HepG2 (cell line): Measurements from ENCODE around the gene NUDT22. TPM values are rescaled to one million over a fixed set of nuclear protein-coding genes. Genes with fewer than 3 reads are reported as not detected.

Source experiments
- CCAR2 ChIP-seq: fragments of 200-400 bp; formaldehyde crosslinking; optimal IDR thresholded peaks from 2 replicates; pipeline ENCODE3; 2018; ENCODE audit warnings: low read depth, mild to moderate bottlenecking, low read length, moderate library complexity
- MAF1 ChIP-seq: sonication (generic); formaldehyde crosslinking; IDR thresholded peaks from 2 replicates; pipeline ENCODE4 v1.5.0; 2020; ENCODE audit warnings: missing genetic modification reagents, borderline replicate concordance
- MYC ChIP-seq: sonication (generic); formaldehyde crosslinking; IDR thresholded peaks from 2 replicates; pipeline ENCODE4 v1.9.0; 2021; ENCODE audit warnings: missing genetic modification reagents, borderline replicate concordance
- NONO ChIP-seq, 2 experiments: fragments of 450-650 bp in 1 of 2; sonication (generic) in 1 of 2; formaldehyde crosslinking in 1 of 2; IDR thresholded peaks in 1 of 2; conservative IDR thresholded peaks in 1 of 2; 2 replicates each; pipeline versions ENCODE4 v1.6.1 to v1.8.0; 2017 to 2022; ENCODE audit warnings: mild to moderate bottlenecking in 1 of 2, missing genetic modification reagents in 1 of 2, moderate library complexity in 1 of 2
- PRMT3 ChIP-seq: sonication (generic); formaldehyde crosslinking; IDR thresholded peaks from 2 replicates; pipeline ENCODE4 v1.8.1; 2022; ENCODE audit warnings: low read depth, mild to moderate bottlenecking, moderate library complexity, missing genetic modification reagents, borderline replicate concordance
- SMARCC2 ChIP-seq: fragments of 450-650 bp; IDR thresholded peaks from 2 replicates; pipeline ENCODE4 v1.6.1; 2017; ENCODE audit warnings: antibody characterized with exemption, mild to moderate bottlenecking
- SSRP1 ChIP-seq: IDR thresholded peaks from 2 replicates; pipeline ENCODE4 v1.6.1; 2016; ENCODE audit warnings: control low read depth
- TGIF2 ChIP-seq: IDR thresholded peaks from 2 replicates; pipeline ENCODE4 v1.6.1; 2016; ENCODE audit warnings: control low read depth, missing compliant biosample characterization
- ZNF607 ChIP-seq: sonication (generic); formaldehyde crosslinking; IDR thresholded peaks from 2 replicates; pipeline ENCODE4 v1.5.1; 2020; ENCODE audit warnings: missing genetic modification reagents, mild to moderate bottlenecking, borderline replicate concordance
- ZNF83 ChIP-seq: sonication (generic); formaldehyde crosslinking; IDR thresholded peaks from 2 replicates; pipeline ENCODE4 v1.4.0; 2020; ENCODE audit warnings: missing genetic modification reagents, mild to moderate bottlenecking, borderline replicate concordance
- polyA plus RNA-seq, 8 experiments: library from polyadenylated mRNA; depleted of rRNA in 3 of 8; stranded (reverse) in 7 of 8; unstranded in 1 of 8; fragments of >200 nt; fragmentation: Illumina TruSeq in 4 of 8; extraction: Trizol in 4 of 8; gene quantifications; 2 replicates each; pipeline versions ENCODE4 v1.2.1 to v1.2.3, GENCODE V29; 2011 to 2016; ENCODE audit warnings: low read depth in 4 of 8, missing spikeins in 1 of 8, mixed read lengths in 1 of 8; ENCODE audit not compliant: insufficient read depth in 1 of 8
- total RNA-seq, 5 experiments: library from RNA; depleted of rRNA; stranded (reverse); fragments of >200 nt; fragmentation: Illumina TruSeq; extraction: Trizol; gene quantifications; 2 replicates each; pipeline ENCODE4 v1.2.3, GENCODE V29; 2016; ENCODE audit warnings: low read depth in 1 of 5
- TF ChIP-seq, protein P1 (sequence below): sonication (generic); formaldehyde crosslinking; IDR thresholded peaks from 2 replicates; pipeline ENCODE4 v1.5.1; 2020; ENCODE audit warnings: missing genetic modification reagents, mild to moderate bottlenecking, borderline replicate concordance
- TF ChIP-seq, protein P2 (sequence below): sonication (generic); formaldehyde crosslinking; conservative IDR thresholded peaks from 2 replicates; pipeline ENCODE4 v1.5.0; 2020; ENCODE audit warnings: missing genetic modification reagents
- TF ChIP-seq, protein P3 (sequence below): sonication (generic); formaldehyde crosslinking; IDR thresholded peaks from 2 replicates; pipeline ENCODE4 v1.4.0; 2020; ENCODE audit warnings: missing genetic modification reagents
- TF ChIP-seq, protein P4 (sequence below): sonication (generic); formaldehyde crosslinking; IDR thresholded peaks from 2 replicates; pipeline ENCODE4 v1.4.0; 2020; ENCODE audit warnings: missing genetic modification reagents
- TF ChIP-seq, protein P5 (sequence below): sonication (generic); formaldehyde crosslinking; IDR thresholded peaks from 2 replicates; pipeline ENCODE4 v1.8.0; 2022; ENCODE audit warnings: missing genetic modification reagents, mild to moderate bottlenecking, inconsistent platforms, borderline replicate concordance

The NUDT22 gene
- total and polyA plus RNA-seq, 2 of the 13 experiments (the other 11 are each of a cell fraction or from before 2014, with no cell fraction given), result 33.5 to 39.8 TPM

DNA sequence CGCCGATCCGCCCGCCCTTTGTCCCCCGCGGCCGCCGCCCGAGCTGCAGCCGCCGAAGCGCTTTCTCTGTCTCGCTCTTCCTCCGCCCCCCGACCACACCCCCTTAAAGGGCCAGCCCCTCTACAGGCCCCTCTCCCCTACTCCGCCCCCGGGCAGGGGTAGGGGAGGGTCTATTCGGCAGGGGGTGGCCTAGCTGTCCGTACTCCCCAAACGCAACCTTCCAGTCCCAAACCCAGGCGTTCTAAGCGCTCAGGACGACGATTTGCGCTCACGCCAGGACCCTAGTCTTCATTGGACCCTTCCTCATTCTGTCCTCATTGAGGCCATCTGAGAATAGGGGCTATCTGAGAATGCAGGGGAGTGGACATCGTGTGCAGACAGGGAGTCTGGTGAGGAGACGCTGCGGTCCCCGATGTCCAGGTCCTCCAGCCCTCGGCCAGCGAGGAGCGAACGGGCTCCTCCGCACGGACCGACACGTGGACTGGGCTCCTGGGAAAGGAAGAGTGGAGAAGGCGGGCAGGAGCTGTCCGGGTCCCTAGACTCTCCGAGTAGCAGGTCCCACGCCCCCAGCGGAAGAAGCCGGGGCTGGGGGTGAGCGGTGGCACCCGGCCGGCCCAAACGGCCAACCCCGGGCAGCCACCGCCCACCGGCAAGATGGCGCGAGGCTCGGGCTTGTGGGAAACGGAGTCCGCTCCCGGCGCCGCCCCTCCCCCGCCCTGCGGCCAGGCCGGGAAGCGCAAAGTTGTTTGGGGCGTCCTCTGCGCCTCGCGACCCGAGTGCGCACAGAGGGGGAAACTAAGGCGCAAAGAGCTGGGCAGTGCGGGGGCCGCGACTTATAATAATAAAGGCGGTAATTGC, 21.0 kb downstream of the NUDT22 start, which contains the start of gene PPP1R14B (continued):
- TF ChIP-seq, protein P1, sequence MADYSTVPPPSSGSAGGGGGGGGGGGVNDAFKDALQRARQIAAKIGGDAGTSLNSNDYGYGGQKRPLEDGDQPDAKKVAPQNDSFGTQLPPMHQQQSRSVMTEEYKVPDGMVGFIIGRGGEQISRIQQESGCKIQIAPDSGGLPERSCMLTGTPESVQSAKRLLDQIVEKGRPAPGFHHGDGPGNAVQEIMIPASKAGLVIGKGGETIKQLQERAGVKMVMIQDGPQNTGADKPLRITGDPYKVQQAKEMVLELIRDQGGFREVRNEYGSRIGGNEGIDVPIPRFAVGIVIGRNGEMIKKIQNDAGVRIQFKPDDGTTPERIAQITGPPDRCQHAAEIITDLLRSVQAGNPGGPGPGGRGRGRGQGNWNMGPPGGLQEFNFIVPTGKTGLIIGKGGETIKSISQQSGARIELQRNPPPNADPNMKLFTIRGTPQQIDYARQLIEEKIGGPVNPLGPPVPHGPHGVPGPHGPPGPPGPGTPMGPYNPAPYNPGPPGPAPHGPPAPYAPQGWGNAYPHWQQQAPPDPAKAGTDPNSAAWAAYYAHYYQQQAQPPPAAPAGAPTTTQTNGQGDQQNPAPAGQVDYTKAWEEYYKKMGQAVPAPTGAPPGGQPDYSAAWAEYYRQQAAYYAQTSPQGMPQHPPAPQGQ (CRISPR knock-in tag), result no peak
- TF ChIP-seq PRMT3 (CRISPR knock-in tag) (no peak), TGIF2 (CRISPR knock-in tag) (no peak), SMARCC2 (no peak), NONO (IDR thresholded peaks at IDR 0.05) (no peak), NONO (CRISPR knock-in tag; conservative IDR thresholded peaks at IDR 0.05) (no peak; the same call in 1 of the 2 replicates), ZNF83 (CRISPR knock-in tag) (no peak; the same call in 1 of the 2 replicates), MAF1 (no peak), SSRP1 (peak; percentile 85; the same call in 1 of the 2 replicates), ZNF607 (CRISPR knock-in tag) (peak; percentile 57; the same call in 1 of the 2 replicates), MYC (CRISPR knock-in tag) (peak; percentile 87), CCAR2 (no peak)
- TF ChIP-seq, protein P2, sequence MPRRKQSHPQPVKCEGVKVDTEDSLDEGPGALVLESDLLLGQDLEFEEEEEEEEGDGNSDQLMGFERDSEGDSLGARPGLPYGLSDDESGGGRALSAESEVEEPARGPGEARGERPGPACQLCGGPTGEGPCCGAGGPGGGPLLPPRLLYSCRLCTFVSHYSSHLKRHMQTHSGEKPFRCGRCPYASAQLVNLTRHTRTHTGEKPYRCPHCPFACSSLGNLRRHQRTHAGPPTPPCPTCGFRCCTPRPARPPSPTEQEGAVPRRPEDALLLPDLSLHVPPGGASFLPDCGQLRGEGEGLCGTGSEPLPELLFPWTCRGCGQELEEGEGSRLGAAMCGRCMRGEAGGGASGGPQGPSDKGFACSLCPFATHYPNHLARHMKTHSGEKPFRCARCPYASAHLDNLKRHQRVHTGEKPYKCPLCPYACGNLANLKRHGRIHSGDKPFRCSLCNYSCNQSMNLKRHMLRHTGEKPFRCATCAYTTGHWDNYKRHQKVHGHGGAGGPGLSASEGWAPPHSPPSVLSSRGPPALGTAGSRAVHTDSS, result no peak
- TF ChIP-seq, protein P3, sequence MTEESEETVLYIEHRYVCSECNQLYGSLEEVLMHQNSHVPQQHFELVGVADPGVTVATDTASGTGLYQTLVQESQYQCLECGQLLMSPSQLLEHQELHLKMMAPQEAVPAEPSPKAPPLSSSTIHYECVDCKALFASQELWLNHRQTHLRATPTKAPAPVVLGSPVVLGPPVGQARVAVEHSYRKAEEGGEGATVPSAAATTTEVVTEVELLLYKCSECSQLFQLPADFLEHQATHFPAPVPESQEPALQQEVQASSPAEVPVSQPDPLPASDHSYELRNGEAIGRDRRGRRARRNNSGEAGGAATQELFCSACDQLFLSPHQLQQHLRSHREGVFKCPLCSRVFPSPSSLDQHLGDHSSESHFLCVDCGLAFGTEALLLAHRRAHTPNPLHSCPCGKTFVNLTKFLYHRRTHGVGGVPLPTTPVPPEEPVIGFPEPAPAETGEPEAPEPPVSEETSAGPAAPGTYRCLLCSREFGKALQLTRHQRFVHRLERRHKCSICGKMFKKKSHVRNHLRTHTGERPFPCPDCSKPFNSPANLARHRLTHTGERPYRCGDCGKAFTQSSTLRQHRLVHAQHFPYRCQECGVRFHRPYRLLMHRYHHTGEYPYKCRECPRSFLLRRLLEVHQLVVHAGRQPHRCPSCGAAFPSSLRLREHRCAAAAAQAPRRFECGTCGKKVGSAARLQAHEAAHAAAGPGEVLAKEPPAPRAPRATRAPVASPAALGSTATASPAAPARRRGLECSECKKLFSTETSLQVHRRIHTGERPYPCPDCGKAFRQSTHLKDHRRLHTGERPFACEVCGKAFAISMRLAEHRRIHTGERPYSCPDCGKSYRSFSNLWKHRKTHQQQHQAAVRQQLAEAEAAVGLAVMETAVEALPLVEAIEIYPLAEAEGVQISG (CRISPR knock-in tag), result peak; percentile 92
- TF ChIP-seq, protein P4, sequence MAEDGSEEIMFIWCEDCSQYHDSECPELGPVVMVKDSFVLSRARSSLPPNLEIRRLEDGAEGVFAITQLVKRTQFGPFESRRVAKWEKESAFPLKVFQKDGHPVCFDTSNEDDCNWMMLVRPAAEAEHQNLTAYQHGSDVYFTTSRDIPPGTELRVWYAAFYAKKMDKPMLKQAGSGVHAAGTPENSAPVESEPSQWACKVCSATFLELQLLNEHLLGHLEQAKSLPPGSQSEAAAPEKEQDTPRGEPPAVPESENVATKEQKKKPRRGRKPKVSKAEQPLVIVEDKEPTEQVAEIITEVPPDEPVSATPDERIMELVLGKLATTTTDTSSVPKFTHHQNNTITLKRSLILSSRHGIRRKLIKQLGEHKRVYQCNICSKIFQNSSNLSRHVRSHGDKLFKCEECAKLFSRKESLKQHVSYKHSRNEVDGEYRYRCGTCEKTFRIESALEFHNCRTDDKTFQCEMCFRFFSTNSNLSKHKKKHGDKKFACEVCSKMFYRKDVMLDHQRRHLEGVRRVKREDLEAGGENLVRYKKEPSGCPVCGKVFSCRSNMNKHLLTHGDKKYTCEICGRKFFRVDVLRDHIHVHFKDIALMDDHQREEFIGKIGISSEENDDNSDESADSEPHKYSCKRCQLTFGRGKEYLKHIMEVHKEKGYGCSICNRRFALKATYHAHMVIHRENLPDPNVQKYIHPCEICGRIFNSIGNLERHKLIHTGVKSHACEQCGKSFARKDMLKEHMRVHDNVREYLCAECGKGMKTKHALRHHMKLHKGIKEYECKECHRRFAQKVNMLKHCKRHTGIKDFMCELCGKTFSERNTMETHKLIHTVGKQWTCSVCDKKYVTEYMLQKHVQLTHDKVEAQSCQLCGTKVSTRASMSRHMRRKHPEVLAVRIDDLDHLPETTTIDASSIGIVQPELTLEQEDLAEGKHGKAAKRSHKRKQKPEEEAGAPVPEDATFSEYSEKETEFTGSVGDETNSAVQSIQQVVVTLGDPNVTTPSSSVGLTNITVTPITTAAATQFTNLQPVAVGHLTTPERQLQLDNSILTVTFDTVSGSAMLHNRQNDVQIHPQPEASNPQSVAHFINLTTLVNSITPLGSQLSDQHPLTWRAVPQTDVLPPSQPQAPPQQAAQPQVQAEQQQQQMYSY (CRISPR knock-in tag), result no peak
- TF ChIP-seq, protein P5, sequence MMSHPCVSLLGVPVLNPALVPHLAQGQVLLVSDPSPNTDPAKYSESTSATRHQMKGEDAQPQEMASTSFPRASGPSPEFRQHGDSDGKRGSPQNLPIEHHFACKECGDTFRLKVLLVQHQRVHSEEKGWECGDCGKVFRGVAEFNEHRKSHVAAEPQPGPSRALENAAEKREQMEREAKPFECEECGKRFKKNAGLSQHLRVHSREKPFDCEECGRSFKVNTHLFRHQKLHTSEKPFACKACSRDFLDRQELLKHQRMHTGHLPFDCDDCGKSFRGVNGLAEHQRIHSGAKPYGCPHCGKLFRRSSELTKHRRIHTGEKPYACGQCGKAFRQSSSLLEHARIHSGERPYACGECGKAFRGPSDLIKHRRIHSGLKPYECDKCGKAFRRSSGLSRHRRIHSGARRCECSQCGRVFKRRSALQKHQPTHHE, result no peak
